Measurements from ENCODE around the gene ASCL2. TPM values are rescaled to one million over a fixed set of nuclear protein-coding genes. Genes with fewer than 3 reads are reported as not detected.

Gene ASCL2
- total RNA-seq, 2 experiments from 2014 or later, result not detected

DNA sequence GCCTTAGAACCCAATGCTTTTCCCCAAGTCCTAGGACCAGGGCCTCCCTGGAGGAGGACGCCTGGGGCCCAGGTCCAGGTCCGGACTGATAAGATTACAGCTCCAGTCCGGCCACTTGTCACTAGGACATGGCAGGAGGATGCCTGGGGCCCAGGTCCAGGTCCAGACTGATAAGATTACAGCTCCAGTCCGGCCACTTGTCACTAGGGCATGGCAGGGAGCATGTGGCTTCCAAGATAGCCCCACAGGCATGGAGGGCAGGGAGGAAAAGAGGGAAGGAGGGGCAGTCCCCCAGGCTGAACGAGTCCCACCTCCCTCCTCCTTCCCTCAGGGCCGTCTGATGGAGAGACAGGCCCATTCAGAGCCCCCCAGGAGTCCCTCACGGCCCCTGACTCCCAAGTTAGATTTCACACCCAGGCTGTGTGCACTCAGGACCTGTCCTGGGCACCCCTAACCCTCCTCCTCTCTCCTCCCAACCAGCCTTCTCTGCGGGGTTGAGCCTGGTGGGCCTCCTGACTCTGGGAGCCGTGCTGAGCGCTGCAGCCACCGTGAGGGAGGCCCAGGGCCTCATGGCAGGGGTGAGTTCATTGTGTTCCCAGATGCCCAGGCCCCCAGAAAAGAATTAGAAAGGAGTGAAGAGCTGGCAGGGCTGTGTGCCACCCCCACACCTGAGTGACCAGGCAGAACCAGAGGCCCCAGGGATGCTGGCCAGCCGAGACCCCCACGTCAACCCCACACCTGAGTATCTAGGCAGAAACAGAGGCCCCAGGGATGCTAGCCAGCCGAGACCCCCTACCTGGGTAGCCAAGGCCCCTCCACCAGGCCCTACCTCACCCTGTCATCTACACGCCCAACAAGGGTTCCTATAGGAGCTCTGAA lies 33.5 kb upstream of the ASCL2 start:
- Histone ChIP-seq H3K4me3 (ENCODE audit: low read depth, low read length, poor library complexity, severe bottlenecking) (no peak overlapping the region), H3K36me3 (ENCODE audit: insufficient read depth, low read length) (no peaks in the 10 kb centered on the region), H3K9me2 (ENCODE audit: insufficient read depth, low read length) (no peaks in the 10 kb centered on the region), H4K20me1 (ENCODE audit: insufficient read depth, low read length) (no peaks in the 10 kb centered on the region), H2AFZ (ENCODE audit: low read length) (no peak overlapping the region), H3K27ac (ENCODE audit: low read depth, low read length, poor library complexity, severe bottlenecking) (no peak overlapping the region), H3K4me2 (ENCODE audit: low read length) (no peak overlapping the region), H3K9me3 (ENCODE audit: low read length) (no peaks in the 10 kb centered on the region), H3K4me1 (ENCODE audit: insufficient read depth, low read length, poor library complexity, severe bottlenecking) (peaks cover 8% of the 10 kb centered on the region), H3K79me2 (ENCODE audit: insufficient read depth, low read depth, low read length) (no peaks in the 10 kb centered on the region)
- ChIA-PET CTCF (ENCODE audit: unreplicated experiment) (interaction anchor here (1.0 to 3.3 kb wide), 3 partner anchors 87 to 115 kb away, joined by 3 to 44 read pairs (median 4); no protein-coding TSS in a partner anchor), POLR2A (no interaction called here)
- intact Hi-C loops (cut with micrococcal nuclease; ENCODE audit: unreplicated experiment), result no loop called here
- no peak for TF ChIP-seq EZH2phosphoT487 (IDR thresholded peaks at IDR 0.05; ENCODE audit: borderline replicate concordance, low read depth, low read length)
- TF ChIP-seq, protein P1, sequence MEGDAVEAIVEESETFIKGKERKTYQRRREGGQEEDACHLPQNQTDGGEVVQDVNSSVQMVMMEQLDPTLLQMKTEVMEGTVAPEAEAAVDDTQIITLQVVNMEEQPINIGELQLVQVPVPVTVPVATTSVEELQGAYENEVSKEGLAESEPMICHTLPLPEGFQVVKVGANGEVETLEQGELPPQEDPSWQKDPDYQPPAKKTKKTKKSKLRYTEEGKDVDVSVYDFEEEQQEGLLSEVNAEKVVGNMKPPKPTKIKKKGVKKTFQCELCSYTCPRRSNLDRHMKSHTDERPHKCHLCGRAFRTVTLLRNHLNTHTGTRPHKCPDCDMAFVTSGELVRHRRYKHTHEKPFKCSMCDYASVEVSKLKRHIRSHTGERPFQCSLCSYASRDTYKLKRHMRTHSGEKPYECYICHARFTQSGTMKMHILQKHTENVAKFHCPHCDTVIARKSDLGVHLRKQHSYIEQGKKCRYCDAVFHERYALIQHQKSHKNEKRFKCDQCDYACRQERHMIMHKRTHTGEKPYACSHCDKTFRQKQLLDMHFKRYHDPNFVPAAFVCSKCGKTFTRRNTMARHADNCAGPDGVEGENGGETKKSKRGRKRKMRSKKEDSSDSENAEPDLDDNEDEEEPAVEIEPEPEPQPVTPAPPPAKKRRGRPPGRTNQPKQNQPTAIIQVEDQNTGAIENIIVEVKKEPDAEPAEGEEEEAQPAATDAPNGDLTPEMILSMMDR (conservative IDR thresholded peaks at IDR 0.05; ENCODE audit: low read length), result no peak
- no peak for DNase-seq (ENCODE audit: low spot score)
- no TSS peak for BruUV-seq (replicated peaks)

DNA sequence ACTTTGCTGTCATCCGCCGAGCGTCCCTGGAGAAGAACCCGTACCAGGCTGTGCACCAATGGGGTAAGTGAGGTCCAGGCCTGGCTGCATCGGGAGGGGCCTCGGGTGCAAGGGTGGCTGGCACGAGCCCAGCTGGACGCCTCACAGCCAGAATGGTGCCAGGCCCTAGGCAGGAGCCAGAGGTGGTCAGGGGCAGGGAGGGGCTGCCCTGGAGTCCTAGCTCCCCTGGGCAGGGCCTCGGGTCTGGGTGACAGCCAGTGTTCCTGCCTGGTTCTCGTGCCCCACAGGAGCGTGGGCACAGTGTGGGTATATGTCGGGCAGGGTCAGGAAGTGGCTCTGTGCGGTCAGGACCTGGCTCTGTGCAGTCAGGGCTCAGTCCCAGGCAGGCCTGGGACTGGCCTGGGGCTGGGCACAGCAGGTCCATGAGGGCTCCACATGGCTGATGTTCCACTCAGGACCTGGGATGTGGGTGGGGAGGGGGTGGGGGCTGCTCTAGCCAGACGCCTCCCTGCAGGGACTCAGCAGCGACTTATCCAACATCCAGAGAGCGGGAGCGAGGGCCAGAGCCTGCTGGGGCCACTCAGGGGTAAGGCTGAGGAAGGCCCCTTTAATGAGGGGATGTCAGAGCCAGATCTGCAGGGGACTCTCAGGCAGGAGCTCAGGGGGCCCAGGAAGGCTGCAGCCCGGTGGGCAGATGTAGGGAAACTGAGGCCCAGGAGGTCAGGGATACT lies 32.7 kb upstream of the ASCL2 start:
- H3K4me2 ChIP-seq (ENCODE audit: low read length), result no peak overlapping the region
- no peak overlapping the region for H3K4me3 ChIP-seq (ENCODE audit: low read depth, low read length, poor library complexity, severe bottlenecking)
- ChIA-PET POLR2A (interaction anchor here (0.6 to 0.8 kb wide), 2 partner anchors 120 to 170 kb away, joined by 3 read pairs; no protein-coding TSS in a partner anchor), CTCF (ENCODE audit: unreplicated experiment) (no interaction called here)
- TF ChIP-seq, protein P1 (conservative IDR thresholded peaks at IDR 0.05; ENCODE audit: low read length), result no peak
- TF ChIP-seq EZH2phosphoT487 (IDR thresholded peaks at IDR 0.05; ENCODE audit: borderline replicate concordance, low read depth, low read length), result no peak
- DNase-seq (ENCODE audit: low spot score), result no peak
- H3K9me3 ChIP-seq (ENCODE audit: low read length), result no peaks in the 10 kb centered on the region
- H2AFZ ChIP-seq (ENCODE audit: low read length), result no peak overlapping the region
- no peaks in the 10 kb centered on the region for H4K20me1 ChIP-seq (ENCODE audit: insufficient read depth, low read length)
- H3K36me3 ChIP-seq (ENCODE audit: insufficient read depth, low read length), result no peaks in the 10 kb centered on the region
- intact Hi-C loops (cut with micrococcal nuclease; ENCODE audit: unreplicated experiment), result no loop called here
- peaks cover 8% of the 10 kb centered on the region for H3K4me1 ChIP-seq (ENCODE audit: insufficient read depth, low read length, poor library complexity, severe bottlenecking)
- no peaks in the 10 kb centered on the region for H3K9me2 ChIP-seq (ENCODE audit: insufficient read depth, low read length)
- H3K27ac ChIP-seq (ENCODE audit: low read depth, low read length, poor library complexity, severe bottlenecking), result no peak overlapping the region
- H3K79me2 ChIP-seq (ENCODE audit: insufficient read depth, low read depth, low read length), result no peaks in the 10 kb centered on the region
- BruUV-seq (replicated peaks), result no TSS peak
